GM12878 (cell line): ENCODE results near the gene SMIM1. TPM values are rescaled to one million over a fixed set of nuclear protein-coding genes. Genes with fewer than 3 reads are reported as not detected.

Experiments used
- ATAC-seq: fragments of 200-7000 bp; cut with Tn5 transposase; 3 replicates; pipeline ENCODE4 v1.9.1; 2020; ENCODE audit warnings: mild to moderate bottlenecking, moderate library complexity
- BruUV-seq: library from RNA; stranded (reverse); fragments of 400-500 nt; replicated peaks from 2 replicates; lab custom pipeline; 2021; lab: Mats Ljungman, UMichigan
- CTCF ChIA-PET: fragments of 300-600 bp; sonication (Branson Sonifier 250); formaldehyde crosslinking; extraction: SDS; loops from one replicate; lab custom pipeline; 2021; ENCODE audit warnings: inconsistent platforms; lab: Yijun Ruan, JAX
- POLR2A ChIA-PET: fragments of 350-600 bp; formaldehyde crosslinking; extraction: SDS; loops from one replicate; lab custom pipeline; 2021; ENCODE audit warnings: inconsistent platforms; lab: Charles Lee
- RAD21 ChIA-PET: fragments of 300-600 bp; sonication (Branson Sonifier 250); formaldehyde crosslinking; loops from one replicate; lab custom pipeline; 2023; ENCODE audit warnings: antibody characterized with exemption; ENCODE audit not compliant: unreplicated experiment; lab: Charles Lee
- SMC1A ChIA-PET: fragments of 300-600 bp; sonication (Branson Sonifier 250); formaldehyde crosslinking; loops from one replicate; lab custom pipeline; 2023; ENCODE audit not compliant: unreplicated experiment, uncharacterized antibody; lab: Charles Lee
- DNase-seq: peaks from one replicate; pipeline ENCODE4 v3.0.0-alpha.2; 2011; ENCODE audit warnings: low read depth, low spot score
- FAIRE-seq: peaks from 3 replicates; lab custom pipeline; 2011; peaks lifted over from hg19 to GRCh38; lab: Jason Lieb, UNC
- H2AFZ ChIP-seq: 2 replicates; pipeline ENCODE4 v1.6.0; 2011; ENCODE audit warnings: low read depth, low read length, control low read depth; ENCODE audit not compliant: control insufficient read depth
- H3K27ac ChIP-seq: 2 replicates; pipeline ENCODE4 v1.5.1; 2011; ENCODE audit warnings: control low read depth; ENCODE audit not compliant: control insufficient read depth, insufficient read depth
- H3K27me3 ChIP-seq, 2 experiments: replicated peaks in 1 of 2; 2 replicates each; pipeline versions ENCODE4 v1.6.0 to v1.6.1; 2011; ENCODE audit warnings: low read length in 1 of 2; ENCODE audit not compliant: control insufficient read depth in 2 of 2, insufficient read depth in 2 of 2
- H3K36me3 ChIP-seq, 2 experiments: 2 replicates each; pipeline ENCODE4 v1.5.1; 2011; ENCODE audit warnings: low read length in 1 of 2; ENCODE audit not compliant: control insufficient read depth in 2 of 2, insufficient read depth in 2 of 2
- H3K4me1 ChIP-seq: 2 replicates; pipeline ENCODE4 v1.6.1; 2011; ENCODE audit warnings: mild to moderate bottlenecking, low read length, moderate library complexity, mixed read lengths; ENCODE audit not compliant: control insufficient read depth, insufficient read depth
- H3K4me2 ChIP-seq: 2 replicates; pipeline ENCODE4 v1.6.0; 2011; ENCODE audit warnings: control low read depth; ENCODE audit not compliant: control insufficient read depth, insufficient read depth
- H3K4me3 ChIP-seq: fragments of 200-600 bp; sonication (generic); 2 replicates; pipeline ENCODE4 v1.5.1; 2016
- H3K79me2 ChIP-seq: 2 replicates; pipeline ENCODE4 v1.6.0; 2011; ENCODE audit warnings: low read length; ENCODE audit not compliant: control insufficient read depth, insufficient read depth
- H3K9ac ChIP-seq: 2 replicates; pipeline ENCODE4 v1.8.0; 2011; ENCODE audit warnings: low read length, control low read depth, mixed read lengths; ENCODE audit not compliant: control insufficient read depth, insufficient read depth
- H3K9me3 ChIP-seq: replicated peaks from 3 replicates; pipeline ENCODE4 v1.5.1; 2011; ENCODE audit warnings: mild to moderate bottlenecking, low read length; ENCODE audit not compliant: control insufficient read depth, insufficient read depth
- H4K20me1 ChIP-seq: 2 replicates; pipeline ENCODE4 v1.6.0; 2011; ENCODE audit not compliant: control insufficient read depth, insufficient read depth
- ASH2L ChIP-seq: fragments of 300-600, 200-600 bp; sonication (generic); IDR thresholded peaks from 2 replicates; pipeline ENCODE4 v1.6.1; 2017; ENCODE audit warnings: low read depth, mild to moderate bottlenecking, borderline replicate concordance
- LARP7 ChIP-seq: fragments of 450-650 bp; IDR thresholded peaks from 2 replicates; pipeline ENCODE4 v1.6.1; 2017; ENCODE audit warnings: mild to moderate bottlenecking
- PAX5 ChIP-seq: IDR thresholded peaks from 2 replicates; pipeline ENCODE4 v1.6.1; 2011; ENCODE audit warnings: low read depth, low read length, borderline replicate concordance
- POU2F2 ChIP-seq: IDR thresholded peaks from 3 replicates; pipeline ENCODE4 v1.6.1; 2011; ENCODE audit warnings: low read depth, mild to moderate bottlenecking, low read length, borderline replicate concordance
- YBX1 ChIP-seq: fragments of 450-650 bp; IDR thresholded peaks from 2 replicates; pipeline ENCODE4 v1.6.1; 2016; ENCODE audit warnings: antibody characterized with exemption
- ZSCAN29 ChIP-seq: fragments of 450-650 bp; IDR thresholded peaks from 2 replicates; pipeline ENCODE4 v1.6.1; 2017; ENCODE audit warnings: mild to moderate bottlenecking, moderate library complexity
- WGBS: methylation state at CpG from one replicate; pipeline ENCODE4 v1.1.6; 2016; ENCODE audit warnings: low lambda C conversion rate; ENCODE audit not compliant: insufficient replicate concordance, insufficient coverage; ENCODE audit errors: missing lambda C conversion rate; 5-methylcytosine and 5-hydroxymethylcytosine counted together
- in situ Hi-C: fragments of 300-500 bp; cut with MboI; formaldehyde crosslinking; loops from 9 replicates; pipeline ENCODE4 v1.14.3; 2018; ENCODE audit warnings: mixed read lengths
- intact Hi-C: fragments of 100-400 bp; cut with micrococcal nuclease; formaldehyde crosslinking; loops from one replicate; pipeline ENCODE4 v1.14.2; 2022; ENCODE audit not compliant: unreplicated experiment
- polyA plus RNA-seq, 11 experiments: library from polyadenylated mRNA; depleted of rRNA in 4 of 11; unstranded in 6 of 11; stranded (reverse) in 5 of 11; fragments of >200 nt; fragmentation: Nextera tagmentation in 4 of 11; fragmentation: Illumina TruSeq in 1 of 11; extraction: Ambion mirVana in 4 of 11; extraction: Trizol in 1 of 11; gene quantifications; 1 replicate in 1 of 11; 2 replicates in 10 of 11; pipeline versions ENCODE4 v1.2.1 to v1.2.3, GENCODE V29; 2011 to 2016; ENCODE audit warnings: inconsistent platforms in 2 of 11, missing spikeins in 2 of 11, low read depth in 1 of 11
- total RNA-seq, 4 experiments: library from RNA; depleted of rRNA in 3 of 4; stranded (reverse); fragments of >200 nt in 3 of 4; fragmentation: Illumina TruSeq in 1 of 4; extraction: Trizol in 1 of 4; gene quantifications; 2 replicates each; pipeline versions ENCODE4 v1.2.1 to v1.2.3, GENCODE V29; 2013 to 2021
- TF ChIP-seq, protein P1 (sequence below): fragments of 450-650 bp; IDR thresholded peaks from 2 replicates; pipeline ENCODE4 v1.6.1; 2018; ENCODE audit warnings: borderline replicate concordance, mild to moderate bottlenecking; ENCODE audit not compliant: partially characterized antibody
- TF ChIP-seq, protein P2 (sequence below): fragments of 450-650 bp; formaldehyde crosslinking; IDR thresholded peaks from 2 replicates; pipeline ENCODE4 v1.5.0; 2022; ENCODE audit warnings: mild to moderate bottlenecking, missing genetic modification characterization
- TF ChIP-seq, protein P3 (sequence below): IDR thresholded peaks from 2 replicates; pipeline ENCODE4 v1.6.1; 2011; ENCODE audit warnings: mild to moderate bottlenecking, low read depth, low read length, moderate library complexity; ENCODE audit not compliant: insufficient replicate concordance

The SMIM1 gene
- total and polyA plus RNA-seq, 10 of the 15 experiments (the other 5 are each of a cell fraction or from before 2014, with no cell fraction given), result 0.30 to 0.37 TPM; not detected in 8

DNA sequence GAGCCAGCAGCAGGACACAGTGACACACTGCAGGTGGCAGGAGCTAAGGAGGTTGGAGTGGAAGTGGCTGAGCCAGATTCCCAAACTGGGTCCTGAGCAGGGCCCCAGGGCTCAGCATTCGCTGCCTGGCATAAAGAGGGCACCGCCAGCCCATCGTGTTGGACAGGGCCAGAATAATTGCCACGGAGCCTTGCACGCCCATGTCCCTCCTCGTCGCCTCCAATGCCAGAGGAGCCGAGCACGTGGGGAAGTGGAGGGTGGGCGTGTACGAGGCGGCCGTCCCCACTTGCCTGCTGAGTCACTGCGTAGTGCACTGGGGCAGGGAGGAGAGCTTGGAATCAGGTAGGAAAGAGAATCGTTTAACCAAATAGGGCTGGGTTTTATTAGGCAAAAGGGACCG lies 49.9 kb downstream of the SMIM1 start:
- H3K36me3 ChIP-seq, result peaks cover 0 to 4% of the 10 kb centered on the region in 2 experiments; a peak in 3 of 4 replicates
- H3K9ac ChIP-seq, result no peak overlapping the region
- ChIA-PET CTCF (no interaction called here), SMC1A (no interaction called here), POLR2A (no interaction called here), RAD21 (no interaction called here)
- no peaks in the 10 kb centered on the region for H3K9me3 ChIP-seq
- no peaks in the 10 kb centered on the region for H3K27me3 ChIP-seq
- H3K27ac ChIP-seq, result no peak overlapping the region
- no peaks in the 10 kb centered on the region for H3K4me1 ChIP-seq
- no TSS peak for BruUV-seq
- TF ChIP-seq ZSCAN29 (no peak), POU2F2 (no peak)
- H3K4me2 ChIP-seq, result no peak overlapping the region
- no peak overlapping the region for H2AFZ ChIP-seq
- H3K79me2 ChIP-seq, result no peaks in the 10 kb centered on the region
- ATAC-seq (no peak), FAIRE-seq (no peak), DNase-seq (no peak)
- WGBS, result 96% methylated on average over 16 of the region's 16 CpGs
- no peak overlapping the region for H3K4me3 ChIP-seq
- no peaks in the 10 kb centered on the region for H4K20me1 ChIP-seq
- intact Hi-C loops (no loop called here), in situ Hi-C loops (no loop called here)

DNA sequence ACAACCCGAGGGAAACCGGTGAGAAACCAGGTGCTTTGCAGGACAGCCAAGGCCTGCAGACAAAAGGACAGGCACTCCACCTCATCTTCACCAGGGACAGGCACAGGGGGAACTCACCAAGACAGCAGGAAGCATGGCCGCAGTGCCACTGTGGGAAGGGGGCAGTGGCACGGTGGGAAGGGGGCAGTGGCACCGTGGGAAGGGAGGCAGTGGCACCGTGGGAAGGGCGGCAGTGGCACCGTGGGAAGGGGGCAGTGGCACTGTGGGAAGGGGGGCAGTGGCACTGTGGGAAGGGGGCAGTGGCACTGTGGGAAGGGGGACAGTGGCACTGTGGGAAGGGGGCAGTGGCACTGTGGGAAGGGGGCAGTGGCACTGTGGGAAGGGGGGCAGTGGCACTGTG lies 52.1 kb downstream of the SMIM1 start:
- ATAC-seq, result no peak
- 79% methylated on average over 8 of the region's 8 CpGs for WGBS
- Histone ChIP-seq H3K36me3 (peaks cover 4 to 11% of the 10 kb centered on the region in 2 experiments; a peak in 3 of 4 replicates), H2AFZ (no peak overlapping the region), H3K4me2 (no peak overlapping the region), H3K27me3 (no peaks in the 10 kb centered on the region), H3K79me2 (no peaks in the 10 kb centered on the region), H3K4me1 (no peaks in the 10 kb centered on the region), H3K4me3 (no peak overlapping the region), H4K20me1 (no peaks in the 10 kb centered on the region), H3K27ac (no peak overlapping the region), H3K9ac (no peak overlapping the region), H3K9me3 (no peaks in the 10 kb centered on the region)
- POLR2A ChIA-PET, result no interaction called here
- FAIRE-seq, result no peak
- SMC1A ChIA-PET, result no interaction called here
- intact Hi-C loops, result no loop called here
- no peak for DNase-seq
- RAD21 ChIA-PET, result no interaction called here
- CTCF ChIA-PET, result no interaction called here
- BruUV-seq, result no TSS peak
- in situ Hi-C loops, result no loop called here
- no peak for TF ChIP-seq ASH2L
- TF ChIP-seq PAX5, result no peak
- TF ChIP-seq YBX1, result no peak
- no peak for TF ChIP-seq LARP7
- TF ChIP-seq, protein P1, sequence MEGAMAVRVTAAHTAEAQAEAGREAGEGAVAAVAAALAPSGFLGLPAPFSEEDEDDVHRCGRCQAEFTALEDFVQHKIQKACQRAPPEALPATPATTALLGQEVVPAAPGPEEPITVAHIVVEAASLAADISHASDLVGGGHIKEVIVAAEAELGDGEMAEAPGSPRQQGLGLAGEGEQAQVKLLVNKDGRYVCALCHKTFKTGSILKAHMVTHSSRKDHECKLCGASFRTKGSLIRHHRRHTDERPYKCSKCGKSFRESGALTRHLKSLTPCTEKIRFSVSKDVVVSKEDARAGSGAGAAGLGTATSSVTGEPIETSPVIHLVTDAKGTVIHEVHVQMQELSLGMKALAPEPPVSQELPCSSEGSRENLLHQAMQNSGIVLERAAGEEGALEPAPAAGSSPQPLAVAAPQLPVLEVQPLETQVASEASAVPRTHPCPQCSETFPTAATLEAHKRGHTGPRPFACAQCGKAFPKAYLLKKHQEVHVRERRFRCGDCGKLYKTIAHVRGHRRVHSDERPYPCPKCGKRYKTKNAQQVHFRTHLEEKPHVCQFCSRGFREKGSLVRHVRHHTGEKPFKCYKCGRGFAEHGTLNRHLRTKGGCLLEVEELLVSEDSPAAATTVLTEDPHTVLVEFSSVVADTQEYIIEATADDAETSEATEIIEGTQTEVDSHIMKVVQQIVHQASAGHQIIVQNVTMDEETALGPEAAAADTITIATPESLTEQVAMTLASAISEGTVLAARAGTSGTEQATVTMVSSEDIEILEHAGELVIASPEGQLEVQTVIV, result no peak
- TF ChIP-seq, protein P2, sequence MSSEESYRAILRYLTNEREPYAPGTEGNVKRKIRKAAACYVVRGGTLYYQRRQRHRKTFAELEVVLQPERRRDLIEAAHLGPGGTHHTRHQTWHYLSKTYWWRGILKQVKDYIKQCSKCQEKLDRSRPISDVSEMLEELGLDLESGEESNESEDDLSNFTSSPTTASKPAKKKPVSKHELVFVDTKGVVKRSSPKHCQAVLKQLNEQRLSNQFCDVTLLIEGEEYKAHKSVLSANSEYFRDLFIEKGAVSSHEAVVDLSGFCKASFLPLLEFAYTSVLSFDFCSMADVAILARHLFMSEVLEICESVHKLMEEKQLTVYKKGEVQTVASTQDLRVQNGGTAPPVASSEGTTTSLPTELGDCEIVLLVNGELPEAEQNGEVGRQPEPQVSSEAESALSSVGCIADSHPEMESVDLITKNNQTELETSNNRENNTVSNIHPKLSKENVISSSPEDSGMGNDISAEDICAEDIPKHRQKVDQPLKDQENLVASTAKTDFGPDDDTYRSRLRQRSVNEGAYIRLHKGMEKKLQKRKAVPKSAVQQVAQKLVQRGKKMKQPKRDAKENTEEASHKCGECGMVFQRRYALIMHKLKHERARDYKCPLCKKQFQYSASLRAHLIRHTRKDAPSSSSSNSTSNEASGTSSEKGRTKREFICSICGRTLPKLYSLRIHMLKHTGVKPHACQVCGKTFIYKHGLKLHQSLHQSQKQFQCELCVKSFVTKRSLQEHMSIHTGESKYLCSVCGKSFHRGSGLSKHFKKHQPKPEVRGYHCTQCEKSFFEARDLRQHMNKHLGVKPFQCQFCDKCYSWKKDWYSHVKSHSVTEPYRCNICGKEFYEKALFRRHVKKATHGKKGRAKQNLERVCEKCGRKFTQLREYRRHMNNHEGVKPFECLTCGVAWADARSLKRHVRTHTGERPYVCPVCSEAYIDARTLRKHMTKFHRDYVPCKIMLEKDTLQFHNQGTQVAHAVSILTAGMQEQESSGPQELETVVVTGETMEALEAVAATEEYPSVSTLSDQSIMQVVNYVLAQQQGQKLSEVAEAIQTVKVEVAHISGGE (CRISPR knock-in tag), result no peak
- TF ChIP-seq, protein P3, sequence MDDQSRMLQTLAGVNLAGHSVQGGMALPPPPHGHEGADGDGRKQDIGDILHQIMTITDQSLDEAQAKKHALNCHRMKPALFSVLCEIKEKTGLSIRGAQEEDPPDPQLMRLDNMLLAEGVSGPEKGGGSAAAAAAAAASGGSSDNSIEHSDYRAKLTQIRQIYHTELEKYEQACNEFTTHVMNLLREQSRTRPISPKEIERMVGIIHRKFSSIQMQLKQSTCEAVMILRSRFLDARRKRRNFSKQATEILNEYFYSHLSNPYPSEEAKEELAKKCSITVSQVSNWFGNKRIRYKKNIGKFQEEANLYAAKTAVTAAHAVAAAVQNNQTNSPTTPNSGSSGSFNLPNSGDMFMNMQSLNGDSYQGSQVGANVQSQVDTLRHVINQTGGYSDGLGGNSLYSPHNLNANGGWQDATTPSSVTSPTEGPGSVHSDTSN, result no peak
